CD4-positive, alpha-beta T cell treated with Interleukin-4 for 1 hour (primary cell): ENCODE data around the gene LSP1.
"Not testable (repeated sequence)": the region's sequence is repeated elsewhere in the genome, so short reads cannot be mapped to it uniquely, and the experiment has no call there.

Source experiments
- DNase-seq, 2 donors: peaks; one replicate each; pipeline ENCODE4 v3.0.0-alpha.2; 2020 to 2022

Gene LSP1

DNA sequence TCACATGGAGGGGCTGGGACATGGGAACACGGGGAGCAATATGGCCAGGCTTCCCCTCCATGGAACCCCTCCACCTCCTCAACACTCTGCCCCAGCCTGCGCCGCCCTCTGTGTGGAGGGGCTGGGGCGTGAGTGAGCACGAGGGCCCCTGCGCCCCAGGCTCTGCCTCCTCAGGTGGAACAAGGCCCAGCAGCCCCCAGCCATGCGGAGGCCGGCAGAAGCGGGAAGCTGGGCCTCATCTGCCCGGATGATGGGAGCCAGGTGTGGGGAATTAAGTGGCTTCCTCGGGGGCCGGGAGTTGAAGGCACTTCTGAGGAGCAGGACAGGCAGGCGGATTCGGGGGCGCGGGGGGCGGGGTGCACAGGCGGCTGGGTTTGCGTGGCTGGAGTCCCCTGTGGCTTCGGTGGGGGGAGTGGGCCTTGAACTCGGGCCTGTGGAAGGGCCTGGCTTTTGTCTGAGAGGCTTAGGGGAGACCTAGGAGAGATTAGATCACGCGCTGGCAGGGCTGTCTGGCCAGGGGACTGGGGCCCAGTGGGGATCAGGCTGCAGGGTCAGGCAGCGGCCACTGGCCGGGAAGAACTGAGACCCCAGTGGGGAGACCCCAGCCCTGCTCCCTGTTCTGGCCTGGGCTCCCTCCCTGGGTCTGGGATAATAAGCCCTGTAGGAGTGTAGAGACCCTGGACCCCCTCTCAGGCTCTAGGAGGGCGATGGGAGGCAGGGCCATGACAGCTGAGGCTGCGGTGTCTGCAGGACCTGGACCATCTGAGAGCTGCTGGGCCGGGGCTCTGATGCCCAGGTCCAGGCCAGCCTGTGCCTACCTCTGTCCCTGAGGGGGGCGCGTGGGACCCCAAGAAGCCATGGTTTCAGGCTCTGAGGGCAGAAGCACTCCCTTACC, 25.5 kb downstream of the LSP1 start:
- no peak for DNase-seq

DNA sequence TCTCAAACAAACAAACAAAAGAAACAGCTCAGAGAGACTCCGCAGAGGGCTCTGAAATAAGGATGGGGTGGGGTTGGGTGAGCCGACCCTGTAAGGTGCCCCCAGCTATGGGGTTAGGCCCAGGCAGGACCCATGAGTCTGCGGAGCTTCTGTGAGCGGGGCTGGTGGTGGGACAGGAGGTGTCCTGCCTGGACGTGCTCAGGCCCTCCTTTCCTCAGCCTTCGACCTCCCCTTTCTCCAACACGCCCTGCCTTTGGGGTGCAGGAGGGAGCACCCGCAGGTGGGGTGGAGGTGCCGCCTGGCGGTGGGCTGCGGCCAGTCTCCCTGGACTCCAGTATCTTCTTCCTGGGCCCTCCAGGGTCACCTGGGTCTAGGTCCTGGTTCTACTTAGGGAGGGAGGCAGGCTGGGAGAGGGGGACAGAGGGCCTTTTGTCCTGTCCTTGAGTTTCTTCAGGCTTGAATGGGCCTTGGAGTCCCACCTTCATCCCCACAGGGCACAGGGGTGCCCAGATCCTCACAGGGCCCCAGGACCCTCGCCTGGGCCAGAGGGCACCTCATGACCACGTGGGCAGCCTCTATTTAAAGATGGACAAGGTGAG, 26.6 kb downstream of the LSP1 start:
- no peak for DNase-seq

DNA sequence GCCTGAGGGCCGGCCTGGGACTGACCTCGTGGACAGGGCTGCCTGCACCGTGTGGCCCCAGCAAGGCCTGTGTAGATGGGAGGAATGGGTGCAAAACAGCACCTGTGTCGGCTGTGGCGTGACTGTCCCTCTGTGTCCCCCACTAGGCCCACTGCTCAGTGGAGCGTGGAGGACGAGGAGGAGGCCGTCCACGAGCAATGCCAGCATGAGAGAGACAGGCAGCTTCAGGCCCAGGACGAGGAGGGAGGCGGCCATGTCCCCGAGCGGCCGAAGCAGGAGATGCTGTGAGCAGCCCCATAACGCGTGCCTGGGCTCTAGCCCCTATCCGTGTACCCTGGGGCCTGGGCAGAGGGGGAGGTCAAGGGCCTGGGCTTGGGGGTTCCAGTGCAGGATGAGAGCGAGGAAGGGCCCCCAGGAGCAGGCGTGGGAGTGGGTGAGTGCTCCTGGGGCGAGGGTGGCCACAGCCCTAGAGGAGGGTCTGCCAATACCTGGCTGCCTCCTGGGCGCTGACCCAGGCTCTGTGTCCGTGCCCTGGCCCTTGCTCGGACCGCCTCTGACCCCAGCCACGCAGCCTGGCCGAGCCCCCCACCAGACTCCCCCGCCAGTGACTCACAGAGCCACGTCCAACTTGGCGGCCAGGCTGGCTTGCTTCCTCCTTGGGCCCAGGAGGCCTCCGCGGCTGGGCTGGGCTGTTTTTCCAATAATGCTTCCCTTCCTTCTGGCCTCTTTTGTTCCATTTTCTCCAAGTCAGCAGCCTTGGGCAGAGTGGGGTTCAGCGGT, 27.2 kb downstream of the LSP1 start:
- DNase-seq: no peak

DNA sequence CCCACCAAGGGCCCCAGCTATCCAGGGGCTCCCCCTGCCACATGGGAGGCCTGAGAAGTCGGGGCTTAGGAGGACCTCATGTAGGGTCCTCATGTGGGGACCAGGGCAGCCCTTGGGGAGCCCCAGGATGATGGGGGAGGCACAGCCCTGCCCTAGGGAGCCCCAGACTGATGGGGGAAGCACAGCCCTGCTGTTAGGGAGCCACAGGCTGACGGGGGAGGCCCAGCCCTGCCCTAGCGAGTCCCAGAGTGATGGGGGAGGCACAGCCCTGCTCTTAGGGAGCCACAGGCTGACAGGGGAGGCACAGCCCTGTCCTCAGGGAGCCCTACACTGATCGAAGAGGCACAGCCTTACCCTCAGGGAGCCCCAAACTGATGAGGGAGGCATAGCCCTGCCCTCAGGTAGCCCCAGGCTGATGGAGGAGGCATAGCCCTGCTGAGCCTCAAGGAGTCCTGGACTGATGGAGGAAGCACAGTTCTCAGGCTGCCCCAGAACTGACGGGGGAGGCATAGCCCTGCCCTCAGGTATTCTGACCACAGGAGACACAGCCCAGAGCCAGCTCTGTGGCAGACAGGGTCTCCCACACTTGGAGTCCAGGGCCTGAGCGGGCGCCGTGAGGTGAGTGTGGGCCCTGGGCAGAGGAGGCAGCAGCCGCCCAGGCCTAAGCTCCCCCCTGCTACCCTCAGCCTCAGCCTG, 28.0 kb downstream of the LSP1 start:
- no peak for DNase-seq

DNA sequence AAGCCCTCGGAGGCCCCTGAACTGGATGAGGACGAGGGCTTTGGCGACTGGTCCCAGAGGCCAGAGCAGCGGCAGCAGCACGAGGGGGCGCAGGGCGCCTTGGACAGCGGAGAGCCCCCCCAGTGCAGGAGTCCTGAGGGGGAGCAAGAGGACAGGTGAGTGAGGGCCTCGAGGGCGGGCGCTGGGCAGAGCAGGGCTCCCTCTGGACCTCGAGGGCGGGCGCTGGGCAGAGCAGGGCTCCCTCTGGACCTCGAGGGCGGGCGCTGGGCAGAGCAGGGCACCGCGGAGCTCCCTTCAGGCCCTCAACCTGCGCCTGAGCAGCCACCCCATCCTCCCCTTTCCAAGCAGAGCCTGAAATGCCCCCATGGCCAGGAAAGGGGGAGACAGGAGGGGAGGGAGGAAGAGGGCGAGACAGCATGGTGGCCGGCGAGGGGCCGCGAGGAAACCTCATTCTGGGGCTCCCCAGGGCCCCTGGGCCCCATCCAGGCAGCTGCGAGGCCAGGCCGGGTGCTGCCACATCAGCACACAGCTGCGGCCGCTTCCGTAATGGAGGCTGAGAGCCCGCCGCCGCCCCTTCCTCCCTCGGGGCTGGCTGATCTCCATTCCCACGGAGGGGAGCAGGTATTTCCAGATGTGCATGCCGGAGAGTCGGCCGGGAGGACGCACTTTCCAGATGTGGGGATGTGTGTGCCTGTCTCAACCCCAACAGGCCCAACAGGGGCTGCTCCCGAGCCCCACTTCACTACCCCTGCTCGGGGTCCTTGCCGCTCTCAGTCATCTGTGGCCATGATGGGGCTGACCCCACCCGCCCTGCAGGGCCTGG, 28.8 kb downstream of the LSP1 start:
- DNase-seq: no peak

DNA sequence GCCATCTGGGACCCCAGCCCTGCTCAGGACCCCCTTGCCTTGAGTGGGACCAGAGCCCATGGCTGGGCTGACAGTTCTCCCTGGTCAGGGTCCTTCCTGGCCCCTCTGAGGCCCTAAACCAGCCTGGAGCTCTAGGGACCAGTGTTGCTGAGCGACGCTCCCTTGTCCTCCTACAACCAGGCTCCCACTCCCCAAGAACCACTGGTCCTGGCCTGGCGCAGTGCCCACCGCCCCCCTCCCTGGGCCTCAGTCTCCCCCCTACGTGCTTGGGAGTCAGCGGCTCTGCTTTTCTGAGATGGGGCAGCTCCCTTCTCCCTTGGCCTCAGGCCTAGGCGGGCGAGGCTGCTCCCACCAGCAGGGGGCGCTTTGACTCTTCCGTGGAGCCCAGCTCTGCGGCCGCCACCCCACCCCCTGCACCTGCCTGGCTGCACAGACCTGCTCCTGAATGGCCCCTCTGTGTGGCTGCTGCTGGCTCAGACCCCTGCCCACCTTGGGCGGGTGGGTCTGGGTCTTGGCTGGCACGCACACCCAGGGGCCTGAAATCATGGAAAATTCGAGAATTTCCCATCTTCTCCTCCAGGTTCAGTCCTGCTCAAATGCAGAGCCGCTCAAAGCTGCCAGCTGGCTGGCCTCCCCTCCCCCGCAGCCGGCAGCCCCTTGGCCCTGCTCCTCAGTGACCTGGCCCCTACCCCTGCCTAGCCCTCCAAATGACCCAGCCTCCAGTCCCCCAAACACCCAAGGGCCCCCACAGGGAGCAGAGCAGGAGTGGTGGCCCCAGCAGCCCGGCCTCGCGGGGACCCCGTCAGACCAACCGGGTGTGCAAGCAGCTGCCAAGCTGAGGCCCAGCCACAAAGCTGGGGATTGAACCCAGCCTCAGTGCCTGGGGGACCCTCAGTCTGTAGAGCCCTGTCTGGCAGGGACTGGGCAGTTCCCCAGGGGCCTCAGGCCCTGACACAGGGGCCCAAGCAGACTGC, 29.7 kb downstream of the LSP1 start:
- DNase-seq: peak; percentile 76 to 79

DNA sequence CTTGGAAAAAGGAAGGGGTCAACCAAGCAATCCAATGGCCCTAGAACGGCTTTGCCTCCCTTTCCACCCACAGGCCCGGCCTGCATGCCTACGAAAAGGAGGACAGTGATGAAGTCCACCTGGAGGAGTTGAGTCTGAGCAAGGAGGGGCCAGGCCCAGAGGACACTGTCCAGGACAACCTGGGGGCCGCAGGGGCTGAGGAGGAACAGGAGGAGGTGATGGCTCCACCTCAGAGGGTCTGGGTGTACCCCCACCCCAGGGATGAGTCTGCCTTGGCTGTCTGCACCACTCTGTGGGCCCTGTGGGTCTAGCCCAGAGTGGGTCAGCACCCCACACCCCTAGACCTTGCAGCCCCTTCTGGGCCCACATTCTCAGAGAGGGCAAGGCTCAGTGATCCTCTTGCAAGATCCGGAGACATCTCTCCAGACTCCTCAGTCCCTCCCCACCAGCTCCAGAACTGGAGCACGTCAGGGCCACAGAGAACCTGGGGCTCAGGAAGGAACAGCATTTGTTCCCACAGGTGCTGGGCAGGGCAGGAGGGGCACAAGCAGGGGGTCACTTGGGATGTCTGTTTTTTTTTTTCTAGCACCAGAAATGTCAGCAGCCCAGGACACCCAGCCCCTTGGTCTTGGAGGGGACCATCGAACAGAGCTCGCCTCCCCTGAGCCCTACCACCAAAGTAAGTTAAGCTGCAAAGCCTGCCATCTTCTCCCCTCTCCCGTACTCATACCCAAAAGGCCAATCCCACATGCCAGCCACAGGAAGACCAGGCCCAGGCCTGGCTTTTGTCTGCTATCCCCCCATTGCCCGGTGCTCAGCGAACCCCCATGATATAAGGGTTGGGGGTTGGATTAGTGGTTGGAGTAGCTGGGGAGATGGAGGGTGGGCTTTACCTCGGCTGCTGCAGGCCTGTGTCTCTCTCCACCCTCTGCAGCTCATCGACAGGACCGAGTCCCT, 30.7 kb downstream of the LSP1 start:
- DNase-seq: no peak

DNA sequence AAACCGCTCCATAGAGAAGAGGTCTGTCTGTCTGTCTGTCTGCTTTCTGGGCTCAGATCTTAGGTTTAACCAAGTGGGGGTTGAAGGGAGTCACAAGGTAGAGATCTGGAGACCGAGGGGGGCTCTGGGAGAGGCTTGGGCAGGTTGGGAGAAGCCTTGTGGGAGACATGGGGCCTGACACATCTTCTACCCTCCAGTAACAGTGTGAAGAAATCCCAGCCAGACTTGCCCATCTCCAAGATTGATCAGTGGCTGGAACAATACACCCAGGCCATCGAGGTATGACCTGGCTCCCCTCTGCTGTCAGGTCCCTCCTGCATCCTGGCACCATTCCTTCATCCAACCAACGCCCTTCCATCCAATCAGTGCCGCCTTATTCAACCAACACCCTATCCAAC, 31.4 kb downstream of the LSP1 start:
- DNase-seq: no peak

DNA sequence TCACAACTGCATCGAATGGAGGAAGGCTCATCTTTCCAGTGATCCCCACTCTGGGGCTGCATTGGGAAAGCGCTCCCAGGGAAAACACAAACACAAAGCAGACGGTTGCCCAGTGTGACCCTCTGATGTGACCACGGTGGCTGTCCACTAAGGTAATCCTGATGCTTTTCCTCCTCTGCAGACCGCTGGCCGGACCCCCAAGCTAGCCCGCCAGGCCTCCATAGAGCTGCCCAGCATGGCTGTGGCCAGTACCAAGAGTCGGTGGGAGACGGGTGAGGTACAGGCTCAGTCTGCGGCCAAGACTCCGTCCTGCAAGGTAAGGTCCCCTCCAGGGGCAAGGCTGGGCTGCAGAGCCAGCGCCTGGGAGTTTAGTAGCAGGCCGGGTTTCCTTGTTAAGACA, 33.7 kb downstream of the LSP1 start:
- DNase-seq: not testable (repeated sequence)

DNA sequence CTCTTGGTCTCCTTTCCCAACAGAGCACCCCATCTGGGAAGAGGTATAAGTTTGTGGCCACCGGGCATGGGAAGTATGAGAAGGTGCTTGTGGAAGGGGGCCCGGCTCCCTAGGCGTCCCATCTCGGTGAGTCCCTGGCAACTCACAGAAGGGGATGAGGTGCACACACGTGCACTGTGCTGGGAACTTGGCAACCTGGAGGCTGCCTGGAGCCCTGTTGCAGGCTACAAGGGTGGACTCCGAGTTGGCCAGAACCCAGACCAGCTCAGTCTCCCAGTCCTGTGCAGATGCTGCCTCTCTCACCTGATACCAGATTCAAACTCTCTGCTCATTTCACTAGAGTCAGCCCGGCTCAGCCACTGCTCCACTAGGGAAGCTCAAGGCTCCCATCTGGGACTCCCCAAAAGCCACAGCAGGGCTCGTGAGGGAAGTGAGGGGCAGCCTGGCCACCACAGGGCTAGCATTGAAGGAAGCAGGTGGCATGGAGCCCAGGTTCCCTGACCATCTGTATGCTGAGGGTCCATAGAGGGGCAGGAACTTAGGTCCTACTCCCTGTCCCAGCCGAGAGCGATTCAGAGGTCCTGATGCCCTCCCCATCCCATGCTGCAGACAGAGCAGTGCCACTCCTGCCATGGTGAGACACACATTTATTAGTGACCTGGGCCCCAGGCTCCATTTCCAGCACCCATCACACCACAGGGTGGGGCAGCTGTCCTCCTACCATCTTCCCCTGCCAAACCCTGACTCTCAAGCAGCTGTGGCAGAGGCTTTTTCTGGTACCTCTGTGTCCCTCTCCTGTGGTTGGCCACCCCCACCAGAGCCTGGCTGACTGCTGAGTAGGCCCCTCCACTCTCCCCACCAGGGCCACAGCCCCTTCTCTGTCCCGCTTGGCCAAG, 34.8 kb downstream of the LSP1 start:
- DNase-seq: no peak

DNA sequence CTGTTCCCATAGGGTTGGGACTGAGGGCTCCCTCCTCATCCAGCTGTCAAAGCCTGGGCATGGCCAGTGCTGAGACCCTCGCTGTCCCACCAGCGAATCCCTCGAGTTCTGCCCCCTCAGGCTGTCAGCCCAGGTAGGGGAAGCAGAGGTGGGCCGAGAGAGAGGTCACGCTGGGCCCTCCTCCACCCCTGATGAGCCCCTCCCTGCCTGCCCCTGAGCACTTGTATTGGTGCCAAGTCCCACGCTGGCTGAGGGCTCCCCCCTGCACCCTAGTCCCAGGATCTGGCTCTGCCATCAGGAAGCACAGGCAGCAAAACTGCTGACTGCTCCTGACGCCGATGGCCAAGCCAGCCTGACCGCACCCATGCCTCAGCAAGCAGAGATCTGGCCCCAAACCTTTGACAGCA, 35.5 kb downstream of the LSP1 start:
- DNase-seq: no peak

DNA sequence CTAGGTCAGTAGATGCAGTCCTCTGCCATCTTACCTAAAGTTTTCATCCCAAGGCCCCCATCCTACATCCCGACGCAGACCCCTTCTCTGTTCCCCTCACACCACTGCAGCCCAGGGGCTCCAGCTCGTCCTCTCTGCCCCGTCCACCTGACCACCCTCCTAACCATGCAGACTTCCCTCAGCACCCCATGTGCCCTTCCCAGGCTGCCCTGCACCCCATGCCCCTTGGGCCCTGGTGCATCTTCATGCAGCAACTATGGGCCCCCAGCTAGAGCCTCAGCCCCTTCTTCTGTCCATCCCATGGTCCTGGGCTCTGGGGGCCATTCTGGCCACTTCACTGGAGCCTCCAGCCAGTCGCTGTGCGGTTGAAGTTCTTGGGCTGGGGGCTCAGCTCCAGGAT, 35.9 kb downstream of the LSP1 start:
- DNase-seq: no peak

DNA sequence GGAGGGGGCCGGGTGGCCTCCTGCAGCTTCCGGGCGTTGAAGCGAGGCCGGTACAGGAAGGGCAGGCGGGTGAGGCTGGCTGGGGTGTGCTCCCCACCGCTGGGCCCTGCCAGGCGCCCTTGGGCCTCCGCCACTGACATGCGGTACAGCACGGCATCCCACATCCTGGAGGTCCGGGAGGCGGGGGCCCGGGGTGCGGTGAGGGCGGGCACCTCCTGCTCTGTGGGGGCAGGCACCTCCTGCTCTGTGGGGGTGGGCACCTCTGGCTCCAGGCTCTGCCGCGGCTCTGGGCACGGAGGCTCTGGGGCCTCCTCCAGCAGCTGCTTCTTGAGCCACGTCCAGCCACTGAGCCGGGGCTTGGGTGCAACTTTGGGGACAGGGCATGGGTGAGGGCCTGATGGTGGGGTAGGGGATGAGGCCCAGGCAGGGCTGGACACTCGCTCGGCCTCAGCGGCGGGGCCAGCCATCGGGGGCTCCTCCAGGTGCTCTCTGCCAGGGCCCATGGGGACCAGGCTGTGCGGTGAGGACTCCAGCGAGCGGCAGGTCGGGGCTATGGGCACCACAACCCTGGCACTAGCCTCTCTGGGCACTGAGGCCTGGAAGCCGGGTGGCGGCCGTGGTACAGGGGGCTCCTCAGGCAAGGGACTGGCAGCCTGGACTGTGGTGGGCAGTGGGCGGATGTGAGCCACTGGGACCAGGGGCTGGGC, 36.5 kb downstream of the LSP1 start:
- peak; percentile 76 to 79 for DNase-seq

DNA sequence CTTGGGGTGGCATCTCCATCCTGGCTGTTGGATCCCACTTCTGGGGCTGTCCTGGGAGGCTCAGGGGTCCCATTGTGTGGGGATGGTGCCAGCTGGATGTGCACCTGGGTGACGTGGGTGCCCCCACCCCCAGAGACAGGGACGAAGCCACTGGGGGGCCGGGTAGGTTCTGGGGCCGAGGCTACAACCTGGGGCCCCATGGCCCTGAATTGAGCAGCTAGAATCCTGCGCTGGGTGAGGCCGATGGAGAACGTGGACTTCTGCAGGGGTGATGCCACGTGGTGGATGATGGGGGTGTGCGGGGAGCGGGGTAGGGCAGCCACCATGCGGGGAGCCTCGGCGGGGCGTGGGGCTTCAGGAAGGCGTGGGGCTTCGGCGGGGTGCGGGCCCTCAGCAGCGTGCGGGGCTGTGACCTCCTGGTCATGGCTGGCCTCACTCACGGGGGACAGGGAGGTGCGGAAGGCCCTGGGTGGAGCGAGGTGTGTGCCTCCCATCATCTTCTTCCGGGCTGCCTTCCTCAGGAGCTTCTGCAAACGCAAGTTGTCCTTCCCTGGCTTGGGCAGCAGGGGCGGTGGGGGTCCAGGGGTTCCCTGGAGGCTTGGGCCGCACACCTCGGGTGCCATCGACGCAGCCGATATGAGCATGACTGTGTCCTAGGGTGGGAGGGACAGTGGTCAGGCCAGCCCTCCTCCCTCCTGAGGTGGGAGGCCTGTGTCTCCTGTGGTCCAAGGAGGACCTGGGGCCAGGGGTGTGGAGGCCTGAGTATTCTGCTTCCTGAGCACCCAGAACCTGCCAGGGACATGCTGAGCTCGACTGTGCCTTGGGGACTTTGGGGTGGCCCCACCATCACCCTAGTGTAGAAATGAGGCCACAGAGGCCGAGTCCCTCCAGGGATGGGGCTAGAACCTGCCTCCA, 37.3 kb downstream of the LSP1 start:
- DNase-seq: no peak

DNA sequence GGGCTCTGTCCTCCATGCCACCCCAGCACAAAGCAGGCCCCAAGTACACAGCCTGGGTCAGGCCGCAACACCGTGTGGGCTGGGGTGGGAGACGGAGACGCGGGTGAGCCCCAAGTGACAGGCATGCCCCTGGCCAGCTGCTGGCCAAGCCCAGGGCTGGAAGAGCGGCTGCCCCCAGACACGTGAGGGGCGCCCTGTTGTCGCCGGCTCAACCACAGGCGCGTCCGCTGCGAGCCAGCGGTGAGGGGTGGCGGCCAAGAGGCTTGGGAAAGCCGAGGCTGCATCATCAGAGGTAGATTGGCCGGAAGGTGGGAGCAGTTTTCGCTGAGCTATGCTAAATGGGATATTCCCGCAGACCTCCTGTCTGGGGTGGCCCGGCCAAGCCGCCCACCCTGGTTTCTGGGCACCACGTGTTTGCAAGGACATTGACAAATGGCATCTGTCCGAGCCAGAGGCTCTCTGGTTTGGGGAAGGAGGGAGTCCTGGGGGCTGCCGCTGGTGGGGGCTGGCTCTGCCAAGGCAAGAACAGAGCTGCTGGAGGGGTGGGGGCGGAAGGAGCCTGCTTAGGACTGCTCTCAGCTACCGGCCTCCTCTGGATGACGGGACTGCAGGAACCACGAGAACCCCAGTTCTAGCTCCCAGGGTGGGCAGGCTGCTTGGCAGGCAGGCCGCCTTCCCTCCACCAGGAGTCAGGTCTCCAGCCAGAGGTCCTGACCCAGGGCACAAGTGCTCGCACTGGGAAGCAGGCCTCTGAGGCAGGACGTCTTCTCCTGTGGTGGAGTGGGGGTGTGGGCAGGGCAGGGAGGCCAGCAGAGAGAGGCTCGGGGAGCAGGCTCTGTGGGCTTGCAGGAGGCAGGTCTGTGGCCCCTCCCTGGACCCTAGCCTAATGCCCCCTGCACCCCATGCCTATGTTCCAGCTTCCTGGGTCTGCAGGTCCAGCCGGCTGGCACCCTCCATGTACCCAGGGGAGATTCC, 38.3 kb downstream of the LSP1 start:
- no peak for DNase-seq

DNA sequence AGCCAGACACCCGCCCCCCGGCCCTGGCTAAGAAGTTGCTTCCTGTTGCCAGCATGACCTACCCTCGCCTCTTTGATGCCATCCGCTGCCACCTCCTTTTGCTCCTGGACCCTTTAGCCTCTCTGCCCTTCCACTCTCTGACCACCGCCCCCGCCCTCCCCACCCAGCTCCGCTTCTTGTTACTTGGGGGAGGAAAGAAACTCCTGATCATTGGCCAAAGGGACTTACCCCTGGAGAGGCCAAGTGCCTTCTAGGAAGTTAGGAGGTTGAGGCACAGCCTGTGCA, 38.9 kb downstream of the LSP1 start, which contains the start of gene PRR33:
PRR33 (minus strand) TSS at position 65 of the 285 bp plus-strand sequence. CDS start 1,311 bp downstream, outside the sequence.
- DNase-seq: no peak
